Stimulated activated CD4-positive, alpha-beta T cell treated with anti-CD3 and anti-CD28 coated beads, Interleukin-1b, Interleukin-23, amount 100 ng/mL, for 48 hours (primary cell): ENCODE measurements around the gene PTP4A2.
A peak's percentile ranks its signal among the peaks of the same experiment; 100 is the strongest.
"Not testable (repeated sequence)": the region's sequence is repeated elsewhere in the genome, so short reads cannot be mapped to it uniquely, and the experiment has no call there.

ENCODE experiments used
- DNase-seq: peaks from one replicate; pipeline ENCODE4 v3.0.0-alpha.2; 2020

PTP4A2 gene

DNA sequence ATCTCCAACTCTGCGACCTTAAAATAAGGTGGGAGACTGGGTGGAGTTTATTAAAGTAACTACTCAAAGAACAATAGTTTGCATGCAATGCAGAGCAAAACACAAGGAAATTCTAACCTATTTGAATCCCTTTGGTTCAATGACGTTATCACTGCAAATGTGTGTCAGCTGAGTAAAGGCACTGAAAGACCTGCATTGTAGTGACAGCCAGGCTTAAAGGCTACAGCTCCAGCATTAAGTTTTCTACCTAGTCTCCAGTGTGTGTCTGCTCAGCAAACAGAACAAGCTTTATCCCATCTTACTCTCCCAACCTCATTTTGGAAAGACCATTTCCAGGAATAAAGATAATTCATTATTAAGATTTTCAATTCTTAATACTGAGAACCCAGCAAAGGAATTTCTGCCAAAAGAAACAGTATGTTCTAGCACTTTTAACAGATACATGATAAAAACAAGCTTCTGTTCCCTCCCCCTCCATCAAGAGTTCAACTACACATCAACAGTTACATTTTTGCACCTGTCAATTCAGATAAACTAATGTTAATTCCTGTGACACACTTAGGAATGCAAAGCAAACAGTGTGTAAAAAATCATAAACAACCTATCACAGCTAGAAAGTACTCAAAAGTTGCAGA lies 14.2 kb downstream of the PTP4A2 start:
- no peak for DNase-seq

DNA sequence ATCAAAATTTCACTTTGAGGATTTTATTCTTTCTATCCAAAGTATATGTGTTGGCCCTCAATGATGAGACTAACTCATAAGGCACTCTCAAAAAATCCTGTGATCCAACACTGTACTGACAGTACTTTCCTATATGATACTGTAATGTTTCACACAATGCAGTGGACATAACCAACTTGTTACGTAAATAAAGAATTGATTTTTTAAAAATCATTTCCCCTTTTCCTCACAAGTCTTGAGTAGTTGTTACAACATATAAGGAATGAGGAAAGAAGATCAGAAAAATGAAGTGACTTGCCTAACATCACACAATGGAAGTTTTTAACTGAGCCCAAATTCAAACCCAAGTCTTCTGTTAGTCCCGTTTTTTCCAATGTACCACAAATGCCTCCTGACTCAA lies 17.2 kb downstream of the PTP4A2 start:
- DNase-seq: no peak

DNA sequence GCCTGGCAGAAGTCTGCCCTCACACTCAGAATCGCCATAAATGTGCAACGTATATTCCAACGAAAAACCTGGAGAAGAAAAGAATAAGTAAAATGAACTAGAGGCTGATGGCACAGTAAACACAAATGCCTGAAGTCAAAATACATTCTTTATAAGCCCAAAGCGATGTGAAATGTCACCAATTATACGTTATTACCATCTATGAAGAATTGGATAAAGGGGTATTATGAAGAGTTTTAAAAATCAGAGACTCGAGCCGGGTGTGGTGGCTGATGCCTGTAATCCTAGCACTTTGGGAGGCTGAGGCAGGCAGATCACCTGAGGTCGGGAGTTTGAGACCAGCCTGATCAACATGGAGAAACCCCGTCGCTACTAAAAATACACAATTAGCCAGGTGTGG lies 18.6 kb downstream of the PTP4A2 start:
- no peak for DNase-seq

DNA sequence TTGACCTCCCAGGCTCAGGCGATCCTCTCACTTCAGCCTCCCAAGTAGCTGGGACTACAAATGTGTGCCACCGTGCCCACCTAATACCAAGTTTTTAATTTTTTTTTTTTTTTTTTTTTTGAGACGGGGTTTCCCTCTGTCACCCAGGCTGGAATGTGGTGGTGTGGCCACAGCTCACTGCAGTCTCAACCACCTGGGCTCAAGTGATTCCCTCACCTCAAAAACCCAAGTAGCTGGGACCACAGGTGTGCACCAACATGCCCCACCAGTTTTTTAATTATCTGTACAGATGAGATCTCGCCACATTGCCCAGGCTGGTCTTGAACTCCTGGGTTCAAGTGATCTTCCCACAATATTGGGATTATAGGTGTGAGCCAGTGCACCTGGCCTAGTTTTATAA lies 22.7 kb downstream of the PTP4A2 start:
- no peak for DNase-seq

DNA sequence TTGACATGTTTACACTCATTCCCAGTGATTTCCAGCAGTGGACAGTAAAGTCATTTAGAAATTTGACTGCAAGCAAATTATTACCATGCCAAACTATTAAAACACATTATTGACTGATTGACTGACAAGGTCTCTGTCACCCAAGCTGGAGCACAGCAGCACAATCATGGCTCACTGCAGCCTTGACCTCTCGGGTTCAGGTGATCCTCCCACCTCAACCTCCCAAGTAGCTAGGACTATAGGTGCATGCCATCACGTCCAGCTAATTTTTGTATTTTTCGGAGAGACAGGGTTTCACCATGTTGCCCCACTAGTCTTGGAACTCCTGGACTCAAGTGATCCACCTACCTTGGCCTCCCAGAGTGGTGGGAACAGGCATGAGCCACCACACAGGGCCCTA lies 24.2 kb downstream of the PTP4A2 start:
- DNase-seq: no peak

DNA sequence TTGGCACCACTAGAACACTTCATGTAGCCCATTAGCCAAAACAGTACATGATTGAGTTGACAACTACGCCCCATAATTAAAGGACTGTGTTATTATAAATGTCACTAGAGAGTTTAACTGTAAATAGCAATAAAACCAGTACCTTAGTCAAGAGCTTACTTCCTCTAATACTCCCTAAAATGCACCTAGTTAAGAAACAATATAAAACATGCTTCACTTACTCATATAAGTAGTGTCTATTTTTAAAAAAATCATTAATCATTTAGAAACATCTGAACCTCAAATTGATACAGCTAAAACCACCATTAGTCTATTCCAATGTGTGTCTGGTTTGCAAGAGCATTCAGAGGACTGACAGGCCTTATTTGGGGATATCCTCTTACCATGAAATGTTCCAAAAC lies 25.3 kb downstream of the PTP4A2 start:
- no peak for DNase-seq

DNA sequence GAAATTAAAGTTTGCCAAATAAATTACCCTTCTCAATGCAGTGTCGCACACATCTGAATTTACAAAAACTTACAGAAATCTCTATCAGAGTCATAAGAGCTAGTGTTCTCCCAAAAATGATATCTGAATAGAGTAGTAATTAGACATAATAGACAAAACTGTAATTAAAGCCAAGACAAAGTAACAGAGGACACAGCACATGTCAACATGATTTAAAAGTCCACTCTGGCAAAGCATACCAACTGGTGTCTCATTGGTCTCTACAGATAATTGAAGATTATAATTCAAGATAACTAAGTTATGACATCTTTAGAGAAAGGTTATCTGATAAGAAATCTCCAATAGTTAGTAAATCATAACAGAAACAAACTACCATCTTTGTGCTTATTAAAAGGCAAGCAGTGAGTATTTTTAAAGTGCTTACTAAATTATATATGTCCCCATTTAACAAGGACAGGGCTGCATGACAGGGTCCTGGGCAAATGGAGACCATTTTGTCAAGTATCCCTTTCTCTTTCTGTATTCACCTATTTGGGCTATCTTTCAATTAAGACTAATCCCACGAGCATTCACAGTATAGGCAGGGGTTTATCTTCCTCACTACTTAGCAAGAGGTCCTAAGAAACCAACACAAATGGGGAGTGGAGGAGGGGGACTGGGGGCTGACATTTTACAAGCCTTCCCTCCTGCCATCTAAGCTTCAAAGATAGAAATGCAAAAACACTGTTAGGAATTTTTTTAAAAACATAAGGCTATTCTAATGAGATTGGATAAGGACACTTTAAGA lies 26.0 kb downstream of the PTP4A2 start:
- no peak for DNase-seq

DNA sequence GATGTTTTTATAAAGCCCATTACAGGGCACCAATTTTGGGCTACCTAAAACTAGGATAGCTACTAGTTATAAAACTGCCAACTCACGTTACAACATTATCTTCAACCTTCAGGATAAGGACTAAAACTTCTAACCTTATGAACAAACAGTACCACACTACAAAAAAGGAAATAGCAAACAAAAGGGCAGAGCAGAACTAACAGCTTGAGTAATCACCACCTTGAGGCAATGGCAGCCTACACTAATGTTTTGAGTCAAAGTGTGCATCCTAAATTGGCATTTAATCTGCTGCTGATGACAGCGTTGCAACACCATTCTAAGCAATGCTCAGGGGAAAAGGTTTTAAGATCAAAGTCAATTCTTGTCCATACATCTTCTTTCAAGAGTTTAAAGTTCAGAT lies 27.2 kb downstream of the PTP4A2 start:
- no peak for DNase-seq

DNA sequence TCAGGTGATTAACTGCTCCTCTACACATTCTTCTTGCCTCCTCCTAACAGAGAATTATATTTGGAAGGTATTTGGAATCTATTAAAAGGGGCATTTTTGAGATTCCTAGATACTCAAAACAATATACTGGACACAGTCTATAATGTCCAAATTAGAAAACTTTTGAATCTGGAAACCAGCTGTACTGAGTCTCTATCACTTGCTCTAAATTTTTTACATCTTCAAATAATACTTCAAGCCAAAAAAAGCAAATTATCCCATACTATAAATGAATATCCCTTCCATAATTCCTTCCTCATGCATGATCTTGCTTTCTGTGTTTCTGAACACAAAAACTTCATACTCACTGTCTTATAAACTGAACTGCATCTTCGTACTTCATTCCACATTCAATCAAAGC lies 28.5 kb downstream of the PTP4A2 start:
- DNase-seq: no peak

DNA sequence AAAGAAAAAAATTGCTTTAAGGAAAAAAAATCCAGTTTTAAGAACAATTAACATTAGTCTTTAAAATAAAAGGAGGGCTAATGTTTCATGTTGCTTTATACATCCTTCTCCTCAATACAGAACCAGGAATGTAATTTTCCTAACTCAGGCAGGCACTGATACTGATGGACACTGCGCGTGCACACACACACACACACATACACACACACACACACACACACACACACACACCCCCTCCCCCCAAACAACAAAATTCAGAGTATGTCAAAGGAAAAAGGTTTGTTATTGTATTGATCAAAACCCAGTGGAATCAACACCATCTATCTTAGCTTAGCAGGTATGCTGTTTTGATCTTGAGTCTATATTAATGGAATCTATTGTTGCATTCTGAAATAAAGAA lies 31.6 kb downstream of the PTP4A2 start:
- DNase-seq: no peak

DNA sequence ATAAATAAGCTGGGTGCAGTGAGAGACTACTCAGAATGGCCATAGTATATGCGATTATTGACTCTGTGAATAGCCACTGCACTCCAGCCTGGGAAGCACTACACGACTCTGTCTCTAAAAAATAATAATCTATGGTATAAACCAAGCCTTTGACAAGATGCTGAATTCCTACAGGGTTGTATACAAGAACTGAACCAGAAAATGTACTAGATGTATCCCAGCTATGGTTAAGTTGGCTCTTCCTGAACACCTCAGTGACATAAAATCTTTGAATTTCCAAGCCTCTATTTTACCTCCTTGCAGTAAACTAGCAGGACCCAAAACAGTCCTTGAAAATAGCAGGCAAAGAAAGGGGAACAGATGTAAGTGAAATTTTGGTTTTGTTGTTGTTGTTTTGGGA lies 32.5 kb downstream of the PTP4A2 start:
- no peak for DNase-seq

DNA sequence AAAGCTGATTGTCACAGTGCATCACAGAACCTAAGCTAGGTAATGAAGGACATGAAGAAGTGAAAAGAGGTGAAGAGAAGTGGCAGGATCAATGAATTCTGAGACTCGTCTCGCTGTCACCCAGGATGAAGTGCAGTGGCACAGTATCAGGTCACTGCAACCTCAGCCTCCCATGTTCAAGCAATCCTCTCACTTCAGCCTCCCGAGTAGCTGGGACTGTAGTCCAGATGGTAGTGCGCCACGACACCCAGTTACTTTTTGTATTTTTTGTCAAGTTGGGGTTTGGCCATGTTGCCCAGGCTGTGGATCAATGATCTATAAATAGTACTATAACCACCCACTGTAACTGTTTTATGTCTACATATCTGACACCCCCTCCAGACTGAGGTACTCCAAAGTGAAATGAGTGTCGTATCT lies 33.1 kb downstream of the PTP4A2 start:
- no peak for DNase-seq

DNA sequence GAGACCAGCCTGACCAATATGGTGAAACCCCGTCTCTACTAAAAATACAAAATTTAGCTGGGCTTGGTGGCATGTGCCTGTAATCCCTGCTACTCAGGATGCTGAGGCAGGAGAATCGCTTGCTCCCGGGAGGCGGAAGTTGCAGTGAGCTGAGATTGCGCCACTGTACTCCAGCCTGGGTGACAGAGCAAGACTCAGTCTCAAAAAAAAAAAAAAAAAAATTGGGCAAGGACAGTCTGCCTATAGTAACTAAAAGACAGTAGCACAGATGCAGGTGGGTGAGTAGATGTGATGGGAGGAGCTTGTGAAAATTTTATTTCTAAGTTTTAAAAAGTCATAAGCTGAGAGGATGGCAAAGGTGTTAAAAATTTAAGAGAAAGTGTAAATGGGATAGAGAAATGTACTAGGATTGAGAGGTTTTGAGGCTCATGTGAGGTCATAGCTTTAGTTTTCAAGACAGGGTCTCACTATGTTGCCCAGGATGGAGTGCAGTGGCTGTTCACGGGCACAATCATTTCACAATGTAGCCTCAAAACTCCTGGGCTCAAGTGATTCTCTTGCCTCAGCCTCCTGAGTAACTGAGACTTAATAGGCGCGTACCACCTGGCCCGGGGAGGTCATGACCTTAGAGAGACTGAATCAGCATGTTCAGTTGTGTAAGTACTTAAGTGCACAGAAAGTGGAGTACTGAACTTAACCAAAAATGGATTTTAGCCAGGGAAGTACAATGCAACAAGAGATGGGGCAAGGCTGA lies 33.7 kb downstream of the PTP4A2 start:
- DNase-seq: peak; percentile 26

DNA sequence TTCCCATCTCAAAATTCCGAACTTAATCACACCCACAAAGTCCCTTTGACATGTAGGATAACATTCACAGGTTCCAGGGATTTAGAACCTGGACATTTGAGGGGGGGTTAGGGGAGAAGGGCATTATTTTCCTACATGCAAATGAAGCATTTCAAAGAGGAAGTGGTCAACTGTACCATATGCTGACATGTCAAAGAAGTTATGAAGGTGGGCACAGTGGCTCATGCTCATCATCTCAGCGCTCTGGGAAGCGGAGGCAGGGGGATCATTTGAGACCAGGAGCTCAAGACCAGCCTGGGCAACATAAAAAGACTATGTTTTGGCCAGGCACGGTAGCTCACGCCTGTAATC lies 35.7 kb downstream of the PTP4A2 start:
- no peak for DNase-seq

DNA sequence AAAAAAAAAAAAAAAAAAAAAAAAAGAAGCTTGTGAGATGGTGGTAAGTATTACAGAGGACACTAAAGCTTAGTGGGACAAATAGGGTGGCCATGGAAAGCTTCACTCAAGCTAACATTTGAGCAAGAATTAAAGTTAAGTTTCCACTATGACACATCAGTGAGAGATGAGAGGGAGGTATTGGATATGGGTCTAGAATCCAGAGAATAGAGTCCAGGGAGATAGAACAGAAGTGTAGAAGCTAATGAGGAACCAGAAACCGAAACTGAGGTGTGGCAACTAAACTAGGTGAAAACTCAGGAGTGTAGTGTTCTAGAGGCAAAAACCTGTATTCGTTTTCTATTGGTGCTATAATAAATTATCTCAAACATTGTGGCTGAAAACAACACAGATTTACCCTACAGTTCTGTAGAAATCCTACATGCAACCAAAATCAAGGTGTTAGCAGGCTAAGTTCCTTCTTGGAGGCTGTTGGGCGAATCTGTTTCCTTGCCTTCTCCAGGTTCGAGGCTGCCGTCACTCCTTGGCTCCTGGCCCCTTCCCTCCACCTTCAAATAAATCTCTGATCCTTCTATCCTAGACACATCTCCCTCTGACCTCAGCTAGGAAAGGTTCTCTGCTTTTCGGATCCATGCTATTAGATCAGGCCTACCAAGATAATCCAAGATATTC lies 36.2 kb downstream of the PTP4A2 start:
- no peak for DNase-seq

DNA sequence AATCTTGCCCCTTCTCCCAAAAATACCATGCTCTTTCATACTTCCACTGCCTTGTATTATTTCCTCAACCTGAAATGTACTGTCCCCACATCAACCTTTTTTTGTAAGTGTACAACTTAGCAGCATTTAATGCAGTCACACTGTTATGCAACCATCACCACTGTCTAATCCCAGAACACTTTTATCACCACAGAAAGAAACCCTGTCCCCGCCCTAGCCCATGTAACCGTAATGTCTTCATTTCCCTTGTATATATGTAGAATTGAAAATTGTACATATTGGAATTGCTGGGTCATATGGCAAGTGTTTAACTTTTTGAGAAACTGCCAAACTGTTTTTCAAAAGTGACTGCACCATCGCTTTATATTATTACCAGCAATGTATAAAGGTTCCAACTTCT lies 37.4 kb downstream of the PTP4A2 start:
- no peak for DNase-seq

DNA sequence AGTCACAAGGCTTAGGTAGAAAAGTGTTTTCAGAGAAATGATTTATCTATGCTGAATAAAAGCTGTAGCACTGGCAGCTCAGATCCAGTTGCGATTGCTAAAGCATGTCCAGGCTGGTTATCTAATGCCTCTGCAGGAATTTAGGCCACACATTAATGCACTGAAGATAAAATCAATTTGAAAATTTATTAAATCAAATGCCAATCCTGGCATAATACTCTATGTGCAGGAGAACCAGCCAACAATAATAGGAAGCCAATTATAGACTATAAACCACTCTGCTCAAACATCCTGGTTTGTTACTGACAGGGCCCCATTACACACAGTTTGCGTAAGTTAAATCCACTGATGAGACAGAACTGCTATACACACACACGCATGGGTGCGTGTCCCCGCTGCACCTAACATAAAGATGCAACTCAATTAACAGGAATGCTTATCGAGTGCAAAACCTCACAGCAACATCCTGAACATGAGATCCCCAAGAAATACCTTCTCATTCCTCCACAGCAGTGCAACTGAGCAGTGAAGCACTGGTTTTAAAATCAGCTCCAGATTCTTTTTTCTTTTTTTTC lies 40.6 kb downstream of the PTP4A2 start:
- DNase-seq: no peak

DNA sequence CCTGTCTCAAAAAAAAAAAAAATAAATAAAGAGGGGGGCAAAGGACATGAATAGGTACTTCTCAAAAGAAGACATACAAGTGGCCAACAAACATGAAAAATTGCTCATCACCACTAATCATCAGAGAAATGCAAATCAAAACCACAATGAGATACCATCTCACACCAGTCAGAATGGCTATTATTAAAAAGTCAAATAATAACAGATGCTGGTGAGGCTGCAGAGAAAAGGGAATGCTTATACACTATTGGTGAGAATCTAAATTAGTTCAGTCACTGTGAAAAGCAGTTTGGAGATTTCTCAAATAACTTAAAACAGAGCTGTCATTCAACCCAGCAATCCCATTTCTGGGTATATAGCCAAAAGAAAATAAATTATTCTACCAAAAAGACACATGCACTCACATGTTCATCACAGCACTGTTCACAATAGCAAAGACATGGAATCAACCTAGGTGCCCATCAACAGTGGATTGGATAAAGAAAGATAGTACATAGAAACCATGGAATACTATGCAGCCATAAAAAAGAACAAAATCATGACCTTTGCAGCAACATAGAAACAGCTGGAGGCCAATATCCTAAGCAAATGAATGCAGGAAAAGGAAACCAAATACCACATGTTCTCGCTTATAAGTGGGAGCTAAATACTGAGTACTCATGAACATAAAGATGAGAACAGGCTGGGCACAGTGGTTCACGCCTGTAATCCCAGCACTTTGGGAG lies 42.5 kb downstream of the PTP4A2 start:
- not testable (repeated sequence) for DNase-seq

DNA sequence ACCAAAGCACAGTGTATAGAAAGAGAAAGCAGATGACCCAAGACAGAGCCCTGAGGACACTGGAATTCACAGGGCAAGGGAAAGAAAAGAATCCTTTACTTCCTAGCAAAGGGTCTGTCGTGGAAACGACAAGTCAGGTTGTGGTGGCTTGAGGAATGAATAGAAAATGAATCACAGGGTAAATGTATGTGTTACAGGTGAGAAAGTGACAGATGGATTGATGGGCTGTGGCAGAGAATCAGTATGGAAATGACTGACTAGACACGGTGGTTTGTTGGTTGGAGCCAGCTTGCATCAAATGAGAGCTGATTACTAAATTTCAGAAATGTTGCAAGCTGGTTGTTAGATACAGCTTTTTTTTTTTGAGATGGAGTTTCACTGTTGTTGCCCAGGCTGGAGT lies 46.9 kb downstream of the PTP4A2 start:
- peak; percentile 78 for DNase-seq

DNA sequence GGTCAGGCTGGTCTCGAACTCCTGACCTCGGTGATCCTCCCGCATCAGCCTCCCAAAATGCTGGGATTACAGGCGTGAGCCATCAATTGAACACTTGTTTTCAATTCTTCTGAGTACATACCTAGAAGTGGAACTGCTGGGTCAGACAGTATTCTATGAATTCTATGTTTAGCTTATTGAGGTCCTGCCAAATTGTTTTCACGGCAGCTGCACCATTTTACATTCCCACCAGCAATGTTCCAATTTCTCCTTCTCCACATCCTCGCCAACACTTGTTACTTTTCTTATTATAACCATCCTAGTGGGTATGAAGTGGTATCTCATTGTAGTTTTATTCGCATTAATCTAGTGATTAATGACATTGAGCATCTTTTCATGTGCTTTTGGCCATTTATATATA lies 49.9 kb downstream of the PTP4A2 start:
- DNase-seq: no peak

DNA sequence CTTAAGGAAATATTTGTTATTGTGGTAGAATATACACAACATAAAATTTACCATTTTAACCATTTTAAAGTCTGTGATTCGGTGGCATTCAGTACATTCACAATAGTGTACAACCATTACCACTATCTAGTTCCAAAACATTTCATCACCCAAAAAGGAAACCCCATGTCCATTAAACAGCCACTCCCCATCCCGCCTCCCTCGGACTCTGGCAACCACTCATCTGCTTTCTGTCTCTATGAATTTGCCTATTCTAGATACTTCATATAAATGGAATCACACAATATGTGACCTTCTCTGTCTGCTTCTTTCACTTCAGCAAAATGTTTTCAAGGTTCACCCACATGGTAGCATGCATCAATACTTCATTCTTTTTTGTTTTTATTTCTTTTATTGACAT lies 51.3 kb downstream of the PTP4A2 start:
- DNase-seq: no peak

DNA sequence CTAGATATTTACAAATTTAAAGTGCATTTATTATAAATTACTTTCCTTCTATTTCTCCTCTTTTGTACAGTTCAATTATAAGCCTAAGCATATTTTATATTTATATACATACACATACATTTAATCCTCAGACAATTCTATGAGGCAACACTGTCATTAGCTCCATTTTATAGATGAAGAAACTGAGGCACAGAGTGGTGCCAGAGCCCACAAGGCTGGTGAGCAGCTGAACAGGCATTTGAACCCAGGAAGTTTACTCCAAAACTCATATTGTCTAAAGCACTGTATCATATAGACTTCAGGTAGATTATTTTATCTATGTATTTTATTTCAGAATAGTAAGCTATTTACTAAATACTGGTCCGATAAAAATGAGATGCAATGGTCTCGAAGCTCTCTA lies 52.3 kb downstream of the PTP4A2 start:
- DNase-seq: no peak
